PFSK-1 (cell line): ENCODE measurements around the gene CHDH.

ENCODE experiments used
- FOXP2 ChIP-seq: optimal IDR thresholded peaks from 2 replicates; pipeline ENCODE3; 2011; ENCODE audit warnings: borderline replicate concordance, control low read depth, inconsistent platforms; ENCODE audit not compliant: insufficient read depth; ENCODE audit errors: extremely low read length, extremely low read depth
- POLR2AphosphoS5 ChIP-seq: IDR thresholded peaks from 2 replicates; pipeline ENCODE4 v1.6.1; 2012; ENCODE audit warnings: low read depth, mild to moderate bottlenecking, control low read depth, low read length, moderate library complexity
- SIN3A ChIP-seq: IDR thresholded peaks from 2 replicates; pipeline ENCODE4 v1.6.1; 2012; ENCODE audit warnings: mild to moderate bottlenecking, low read length, moderate library complexity, borderline replicate concordance; ENCODE audit not compliant: insufficient read depth
- TAF1 ChIP-seq: IDR thresholded peaks from 2 replicates; pipeline ENCODE4 v1.6.1; 2012; ENCODE audit warnings: low read length, control low read depth, borderline replicate concordance; ENCODE audit not compliant: insufficient read depth
- TF ChIP-seq, protein P1 (sequence below), 2 experiments: IDR thresholded peaks; 2 replicates each; pipeline versions ENCODE4 v1.6.1 to v1.8.0; 2011 to 2012; ENCODE audit warnings: low read depth in 2 of 2, low read length in 2 of 2, control low read depth in 1 of 2, inconsistent platforms in 1 of 2, mild to moderate bottlenecking in 1 of 2, moderate library complexity in 1 of 2; ENCODE audit not compliant: insufficient read depth in 1 of 2

The CHDH gene

DNA sequence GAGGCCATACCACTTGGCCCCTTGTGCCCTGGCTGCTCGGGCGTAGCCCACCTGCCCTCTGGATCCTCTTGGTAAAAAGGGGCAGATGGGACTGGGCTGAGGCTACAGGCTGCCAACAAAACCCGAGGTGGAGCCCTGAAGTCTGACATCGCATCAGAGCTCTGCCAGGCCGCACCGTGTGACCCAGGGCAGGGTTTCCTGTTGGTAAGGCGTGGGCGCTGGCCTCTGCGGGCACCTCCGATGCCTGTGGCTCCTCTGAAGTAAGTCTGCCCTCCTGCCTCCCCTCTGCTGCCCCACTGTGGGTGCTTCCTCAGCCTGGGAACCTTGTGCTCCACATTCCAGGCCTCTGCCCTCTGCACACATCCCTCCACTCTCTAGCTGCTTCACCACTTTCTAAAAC is 8.9 kb downstream of the CHDH start:
- no peak for TF ChIP-seq FOXP2
- no peak for TF ChIP-seq POLR2AphosphoS5
- TF ChIP-seq, protein P1, sequence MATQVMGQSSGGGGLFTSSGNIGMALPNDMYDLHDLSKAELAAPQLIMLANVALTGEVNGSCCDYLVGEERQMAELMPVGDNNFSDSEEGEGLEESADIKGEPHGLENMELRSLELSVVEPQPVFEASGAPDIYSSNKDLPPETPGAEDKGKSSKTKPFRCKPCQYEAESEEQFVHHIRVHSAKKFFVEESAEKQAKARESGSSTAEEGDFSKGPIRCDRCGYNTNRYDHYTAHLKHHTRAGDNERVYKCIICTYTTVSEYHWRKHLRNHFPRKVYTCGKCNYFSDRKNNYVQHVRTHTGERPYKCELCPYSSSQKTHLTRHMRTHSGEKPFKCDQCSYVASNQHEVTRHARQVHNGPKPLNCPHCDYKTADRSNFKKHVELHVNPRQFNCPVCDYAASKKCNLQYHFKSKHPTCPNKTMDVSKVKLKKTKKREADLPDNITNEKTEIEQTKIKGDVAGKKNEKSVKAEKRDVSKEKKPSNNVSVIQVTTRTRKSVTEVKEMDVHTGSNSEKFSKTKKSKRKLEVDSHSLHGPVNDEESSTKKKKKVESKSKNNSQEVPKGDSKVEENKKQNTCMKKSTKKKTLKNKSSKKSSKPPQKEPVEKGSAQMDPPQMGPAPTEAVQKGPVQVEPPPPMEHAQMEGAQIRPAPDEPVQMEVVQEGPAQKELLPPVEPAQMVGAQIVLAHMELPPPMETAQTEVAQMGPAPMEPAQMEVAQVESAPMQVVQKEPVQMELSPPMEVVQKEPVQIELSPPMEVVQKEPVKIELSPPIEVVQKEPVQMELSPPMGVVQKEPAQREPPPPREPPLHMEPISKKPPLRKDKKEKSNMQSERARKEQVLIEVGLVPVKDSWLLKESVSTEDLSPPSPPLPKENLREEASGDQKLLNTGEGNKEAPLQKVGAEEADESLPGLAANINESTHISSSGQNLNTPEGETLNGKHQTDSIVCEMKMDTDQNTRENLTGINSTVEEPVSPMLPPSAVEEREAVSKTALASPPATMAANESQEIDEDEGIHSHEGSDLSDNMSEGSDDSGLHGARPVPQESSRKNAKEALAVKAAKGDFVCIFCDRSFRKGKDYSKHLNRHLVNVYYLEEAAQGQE (IDR thresholded peaks at IDR 0.05; ENCODE audit: insufficient read depth in 1 of 2, low read depth in 2 of 2, low read length in 2 of 2): no peak
- no peak for TF ChIP-seq TAF1
- no peak for TF ChIP-seq SIN3A

DNA sequence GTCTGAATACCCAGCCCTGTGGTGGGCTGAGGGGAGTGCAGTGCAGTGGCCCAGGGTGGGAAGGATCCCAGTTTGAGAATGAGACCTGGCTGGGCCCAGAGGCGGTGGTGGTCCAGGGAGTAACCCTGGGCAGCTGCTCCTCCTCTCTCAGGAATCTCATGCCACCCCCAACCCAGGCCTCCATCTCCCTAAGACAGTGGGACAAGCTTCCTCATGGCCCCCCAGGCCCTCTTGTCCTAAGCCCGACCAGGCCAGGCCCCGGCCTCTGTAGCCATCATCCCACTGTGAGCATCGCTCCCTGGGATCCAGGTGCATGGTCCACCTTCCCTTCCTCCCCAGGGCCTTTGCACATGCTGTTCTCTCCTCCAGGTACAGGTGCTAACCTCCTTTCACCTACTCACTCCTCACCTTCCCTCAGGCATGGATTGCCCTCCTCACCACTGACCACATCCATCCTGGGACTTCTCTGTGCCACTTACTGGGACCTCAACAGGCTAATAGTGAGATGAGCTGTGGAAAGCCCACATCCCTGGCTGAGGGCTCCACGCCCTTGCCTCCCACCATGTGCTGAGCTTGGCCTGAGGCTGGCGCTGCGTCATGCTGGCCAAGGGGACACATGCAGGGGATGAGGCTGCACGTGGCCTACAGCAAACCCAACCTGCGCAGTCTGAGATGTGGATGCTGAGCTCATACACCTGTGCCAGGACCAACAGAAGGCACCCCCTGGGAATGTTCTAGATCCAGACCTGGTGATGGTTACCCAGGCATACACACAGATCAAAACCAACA is 9.9 kb downstream of the CHDH start:
- TF ChIP-seq TAF1 (no peak), POLR2AphosphoS5 (no peak), FOXP2 (no peak)

DNA sequence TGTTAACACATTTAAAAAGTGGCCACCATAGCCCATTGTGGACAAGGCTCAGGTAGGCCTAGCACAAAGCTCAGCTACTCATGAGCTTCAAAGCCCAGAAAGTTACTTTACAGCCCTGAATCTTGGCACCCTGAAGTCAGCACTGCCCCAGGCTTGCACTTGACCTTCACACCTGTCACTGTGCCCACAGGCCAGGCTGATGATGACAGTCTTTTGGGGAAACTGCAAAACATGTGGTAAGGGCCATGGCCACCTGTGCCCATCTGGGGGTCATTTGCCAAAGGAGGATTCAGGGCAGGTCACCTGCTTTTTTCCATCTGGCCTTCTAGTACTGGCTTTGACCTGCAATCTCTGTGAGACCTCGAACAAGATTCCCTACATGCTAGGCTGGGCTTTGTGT is 11.0 kb downstream of the CHDH start:
- TF ChIP-seq, protein P1 (IDR thresholded peaks at IDR 0.05; ENCODE audit: insufficient read depth in 1 of 2, low read depth in 2 of 2, low read length in 2 of 2): no peak
- no peak for TF ChIP-seq SIN3A
- TF ChIP-seq TAF1: no peak
- TF ChIP-seq POLR2AphosphoS5: no peak
- no peak for TF ChIP-seq FOXP2

DNA sequence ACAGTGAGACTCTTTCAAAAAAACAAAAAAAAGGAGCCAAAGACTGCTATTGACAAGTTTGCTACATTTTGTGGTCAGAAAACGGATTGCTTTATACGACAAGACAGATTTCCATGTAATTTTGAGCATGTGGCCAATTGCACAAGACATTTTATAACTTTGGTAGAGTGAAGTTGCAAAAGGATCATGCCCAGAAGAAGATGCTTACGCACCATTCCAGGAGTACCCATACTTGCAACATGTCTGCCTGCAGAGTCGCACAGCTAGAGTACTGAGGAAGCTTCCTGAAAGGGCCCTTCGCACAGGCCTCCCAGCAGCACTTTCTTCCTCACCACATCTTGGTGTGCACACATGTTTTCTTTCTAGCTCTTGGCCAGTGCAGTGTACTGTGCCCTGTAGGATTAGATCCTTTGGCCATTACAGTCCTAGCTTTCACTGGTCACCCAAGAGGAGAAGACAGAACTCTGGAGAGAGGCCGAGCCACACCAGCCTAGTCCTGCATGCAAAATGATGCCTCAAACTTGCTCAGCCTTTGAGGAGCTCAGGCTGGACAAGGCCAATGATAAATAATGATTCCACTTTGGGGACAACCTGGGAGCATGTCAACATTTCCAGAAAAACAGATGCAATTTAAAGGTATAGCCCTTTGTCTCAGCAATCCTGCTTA is 11.7 kb downstream of the CHDH start:
- TF ChIP-seq FOXP2 (no peak), POLR2AphosphoS5 (no peak), SIN3A (no peak), TAF1 (no peak)
- TF ChIP-seq, protein P1 (IDR thresholded peaks at IDR 0.05; ENCODE audit: insufficient read depth in 1 of 2, low read depth in 2 of 2, low read length in 2 of 2): no peak

DNA sequence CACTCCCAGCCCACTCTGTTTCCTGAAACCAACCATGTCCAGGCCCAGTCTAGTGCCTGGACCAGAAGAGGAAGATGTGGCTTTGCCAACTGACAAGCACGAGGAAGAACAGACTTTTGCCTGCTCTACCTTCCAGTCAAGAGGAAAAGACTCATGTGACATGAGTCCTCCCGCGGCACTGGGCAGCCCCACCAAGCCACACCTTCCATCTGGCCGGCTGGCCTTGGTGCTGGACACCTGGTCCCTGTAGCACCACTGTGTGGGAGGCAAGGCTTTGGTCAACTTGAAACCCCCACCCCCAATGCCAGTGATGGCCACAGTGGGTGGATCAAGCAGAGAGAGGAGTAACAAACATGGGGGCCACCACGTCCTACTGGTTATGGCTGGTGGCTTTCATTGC is 12.5 kb downstream of the CHDH start:
- TF ChIP-seq POLR2AphosphoS5: no peak
- no peak for TF ChIP-seq SIN3A
